H9 (cell line): ENCODE results near the gene MYO1E. TPM values are rescaled to one million over a fixed set of nuclear protein-coding genes. Genes with fewer than 3 reads are reported as not detected.

Experiments
- DNase-seq: peaks from one replicate; pipeline ENCODE4 v3.0.0-alpha.2; 2017
- H2AFZ ChIP-seq: one replicate; pipeline ENCODE4 v1.6.1; 2013; ENCODE audit warnings: mild to moderate bottlenecking, low read length, control low read depth, moderate library complexity
- H2AK5ac ChIP-seq: 2 replicates; pipeline ENCODE4 v1.6.1; 2013; ENCODE audit warnings: low read length, control low read depth, mixed read lengths; ENCODE audit not compliant: insufficient read length
- H2BK120ac ChIP-seq: one replicate; pipeline ENCODE4 v1.6.1; 2013; ENCODE audit warnings: low read depth, mild to moderate bottlenecking, low read length, control low read depth, inconsistent platforms; ENCODE audit not compliant: poor library complexity, severe bottlenecking
- H2BK12ac ChIP-seq: 2 replicates; pipeline ENCODE4 v1.6.1; 2013; ENCODE audit warnings: low read length, control low read depth, mixed read lengths, low read depth; ENCODE audit not compliant: insufficient read length
- H2BK15ac ChIP-seq: 2 replicates; pipeline ENCODE4 v1.6.1; 2013; ENCODE audit warnings: low read depth, low read length, control low read depth
- H2BK20ac ChIP-seq: one replicate; pipeline ENCODE4 v1.6.1; 2013; ENCODE audit warnings: low read depth, mild to moderate bottlenecking, low read length, control low read depth, inconsistent platforms; ENCODE audit not compliant: poor library complexity, severe bottlenecking
- H2BK5ac ChIP-seq: 2 replicates; pipeline ENCODE4 v1.6.1; 2013; ENCODE audit warnings: low read length, control low read depth, mixed read lengths; ENCODE audit not compliant: insufficient read length
- H3K14ac ChIP-seq: 2 replicates; pipeline ENCODE4 v1.6.1; 2013; ENCODE audit warnings: low read length, control low read depth; ENCODE audit not compliant: insufficient read depth
- H3K18ac ChIP-seq: 2 replicates; pipeline ENCODE4 v1.6.1; 2013; ENCODE audit warnings: low read depth, mild to moderate bottlenecking, mixed read lengths, low read length, control low read depth; ENCODE audit not compliant: insufficient read length
- H3K23ac ChIP-seq: 2 replicates; pipeline ENCODE4 v1.6.1; 2013; ENCODE audit warnings: low read length, control low read depth, mixed read lengths, low read depth; ENCODE audit not compliant: insufficient read length
- H3K23me2 ChIP-seq: 2 replicates; pipeline ENCODE4 v1.6.1; 2013; ENCODE audit warnings: low read depth, mild to moderate bottlenecking, mixed read lengths, low read length, control low read depth; ENCODE audit not compliant: insufficient read length, poor library complexity, severe bottlenecking
- H3K27ac ChIP-seq: 2 replicates; pipeline ENCODE4 v1.5.1; 2013; ENCODE audit warnings: low read length, control low read depth, mixed read lengths, low read depth; ENCODE audit not compliant: insufficient read length
- H3K27me3 ChIP-seq: 2 replicates; pipeline ENCODE4 v1.6.1; 2013; ENCODE audit warnings: low read length, control low read depth, inconsistent platforms; ENCODE audit not compliant: insufficient read depth
- H3K4ac ChIP-seq: 2 replicates; pipeline ENCODE4 v1.6.1; 2013; ENCODE audit warnings: low read depth, mild to moderate bottlenecking, control low read depth, inconsistent platforms, low read length, moderate library complexity
- H3K4me1 ChIP-seq: 2 replicates; pipeline ENCODE4 v1.6.1; 2013; ENCODE audit warnings: low read length, control low read depth, inconsistent platforms; ENCODE audit not compliant: insufficient read depth
- H3K4me2 ChIP-seq: 2 replicates; pipeline ENCODE4 v1.6.1; 2013; ENCODE audit warnings: low read length, control low read depth, mixed read lengths; ENCODE audit not compliant: insufficient read length, insufficient read depth
- H3K56ac ChIP-seq: 2 replicates; pipeline ENCODE4 v1.6.1; 2013; ENCODE audit warnings: low read depth, mild to moderate bottlenecking, mixed read lengths, low read length, control low read depth; ENCODE audit not compliant: insufficient read length
- H3K79me1 ChIP-seq: 2 replicates; pipeline ENCODE4 v1.6.1; 2013; ENCODE audit warnings: low read depth, mild to moderate bottlenecking, moderate library complexity, low read length, control low read depth, inconsistent platforms; ENCODE audit not compliant: insufficient read depth, poor library complexity, severe bottlenecking
- H3K79me2 ChIP-seq: 2 replicates; pipeline ENCODE4 v1.6.1; 2013; ENCODE audit warnings: low read length, control low read depth, inconsistent platforms; ENCODE audit not compliant: insufficient read depth
- H3K9ac ChIP-seq: 2 replicates; pipeline ENCODE4 v1.6.1; 2013; ENCODE audit warnings: low read length, control low read depth, mixed read lengths; ENCODE audit not compliant: insufficient read length; ENCODE audit errors: extremely low read depth
- H3K9me3 ChIP-seq: one replicate; pipeline ENCODE4 v1.6.1; 2013; ENCODE audit warnings: low read depth, low read length, inconsistent platforms; ENCODE audit not compliant: control insufficient read depth
- H3T11ph ChIP-seq: one replicate; pipeline ENCODE4 v1.6.1; 2013; ENCODE audit warnings: mild to moderate bottlenecking, low read length, control low read depth, inconsistent platforms
- H4K20me1 ChIP-seq: one replicate; pipeline ENCODE4 v1.6.1; 2013; ENCODE audit not compliant: control insufficient read depth, insufficient read length, insufficient read depth
- H4K5ac ChIP-seq: 2 replicates; pipeline ENCODE4 v1.6.1; 2013; ENCODE audit warnings: low read depth, mild to moderate bottlenecking, mixed read lengths, low read length, control low read depth; ENCODE audit not compliant: insufficient read length
- H4K8ac ChIP-seq: replicated peaks from 2 replicates; pipeline ENCODE4 v1.6.1; 2013; ENCODE audit warnings: low read length, control low read depth, mixed read lengths, low read depth; ENCODE audit not compliant: insufficient read length
- H4K91ac ChIP-seq: 2 replicates; pipeline ENCODE4 v1.6.1; 2013; ENCODE audit warnings: low read depth, mild to moderate bottlenecking, moderate library complexity, mixed read lengths, low read length, control low read depth; ENCODE audit not compliant: insufficient read length
- H3K27ac Mint-ChIP-seq, 3 experiments: 2 replicates in 2 of 3; 3 replicates in 1 of 3; pipeline ENCODE4 v1.8.0; 2020 to 2021; ENCODE audit warnings: mixed read lengths in 3 of 3, mild to moderate bottlenecking in 1 of 3, moderate library complexity in 1 of 3
- H3K27me3 Mint-ChIP-seq: 2 replicates; pipeline ENCODE4 v1.8.0; 2021; ENCODE audit warnings: low read depth, mild to moderate bottlenecking, moderate library complexity, mixed read lengths
- H3K36me3 Mint-ChIP-seq, 3 experiments: 2 replicates in 2 of 3; 3 replicates in 1 of 3; pipeline ENCODE4 v1.8.0; 2020 to 2021; ENCODE audit warnings: low read depth in 3 of 3, mixed read lengths in 3 of 3; ENCODE audit not compliant: insufficient read depth in 1 of 3
- H3K4me1 Mint-ChIP-seq, 2 experiments: 2 replicates each; pipeline ENCODE4 v1.8.0; 2020; ENCODE audit warnings: mixed read lengths in 2 of 2
- H3K4me3 Mint-ChIP-seq, 2 experiments: 2 replicates in 1 of 2; 3 replicates in 1 of 2; pipeline ENCODE4 v1.8.0; 2020 to 2021; ENCODE audit warnings: mild to moderate bottlenecking in 2 of 2, mixed read lengths in 2 of 2, moderate library complexity in 1 of 2
- H3K9me3 Mint-ChIP-seq, 2 experiments: 2 replicates in 1 of 2; 3 replicates in 1 of 2; pipeline ENCODE4 v1.8.0; 2020; ENCODE audit warnings: mild to moderate bottlenecking in 2 of 2, mixed read lengths in 2 of 2, moderate library complexity in 1 of 2
- CTCF ChIP-seq: fragments of 200-600 bp; sonication (generic); conservative IDR thresholded peaks from 3 replicates; pipeline ENCODE4 v1.8.0; 2021; ENCODE audit warnings: antibody characterized with exemption, mild to moderate bottlenecking
- WGBS: extraction: QIAGEN DNeasy Blood & Tissue Kit; methylation state at CpG from one replicate; pipeline ENCODE4 v1.1.7; 2013; ENCODE audit warnings: missing lambda C conversion rate, low lambda C conversion rate, mixed read lengths; ENCODE audit not compliant: insufficient read length; ENCODE audit errors: extremely low coverage; 5-methylcytosine and 5-hydroxymethylcytosine counted together
- total RNA-seq: library from RNA; stranded (reverse); gene quantifications from 2 replicates; pipeline ENCODE4 v1.2.1, GENCODE V29; 2021

MYO1E gene
- total RNA-seq, 1 experiment from 2014 or later, result 235 TPM

- no peaks in the 10 kb centered on the region for H4K20me1 ChIP-seq
- no peaks in the 10 kb centered on the region for H3K79me2 ChIP-seq
- Mint-ChIP-seq H3K36me3 (peaks cover 0 to 5% (median 0%) of the 10 kb centered on the region in 3 experiments; a peak in 2 of 7 replicates), H3K4me1 (peaks cover 19 to 38% of the 10 kb centered on the region in 2 experiments), H3K9me3 (no peaks in the 10 kb centered on the region), H3K27ac (no peak overlapping the region; a peak in 1 of 7 replicates), H3K27me3 (no peaks in the 10 kb centered on the region), H3K4me3 (no peak overlapping the region)
- no peaks in the 10 kb centered on the region for H3K9me3 ChIP-seq
- no peak overlapping the region for H2BK5ac ChIP-seq
- no peak overlapping the region for H4K91ac ChIP-seq
- WGBS, result no CpG with 5 or more reads among the region's 4 CpGs
- H2AK5ac ChIP-seq, result no peak overlapping the region
- no peak overlapping the region for H4K5ac ChIP-seq
- TF ChIP-seq CTCF, result no peak
- H3K4ac ChIP-seq, result no peak overlapping the region
- no peak overlapping the region for H3K14ac ChIP-seq
- H4K8ac ChIP-seq, result no peak overlapping the region
- no peaks in the 10 kb centered on the region for H3K27me3 ChIP-seq
- no peaks in the 10 kb centered on the region for H3K23me2 ChIP-seq
- H2BK15ac ChIP-seq, result no peak overlapping the region
- H2BK12ac ChIP-seq, result no peak overlapping the region
- no peak for DNase-seq
- H3T11ph ChIP-seq, result no peak overlapping the region
- no peak overlapping the region for H3K56ac ChIP-seq
- H3K27ac ChIP-seq, result no peak overlapping the region
- no peak overlapping the region for H3K4me2 ChIP-seq
- H2AFZ ChIP-seq, result no peak overlapping the region
- peaks cover 5% of the 10 kb centered on the region; the same call in 1 of the 2 replicates for H3K4me1 ChIP-seq
- no peak overlapping the region for H2BK120ac ChIP-seq
- H3K79me1 ChIP-seq, result no peaks in the 10 kb centered on the region
- H2BK20ac ChIP-seq, result no peak overlapping the region
- no peak overlapping the region for H3K9ac ChIP-seq
- H3K18ac ChIP-seq, result no peak overlapping the region
- H3K23ac ChIP-seq, result no peak overlapping the region
Observed at GRCh38 chr15:59273234-59273633, 99.4 kb downstream of the MYO1E start.
